Measurements from ENCODE around the gene NCOA3. TPM values are rescaled to one million over a fixed set of nuclear protein-coding genes. Genes with fewer than 3 reads are reported as not detected.

The NCOA3 gene
- total and polyA plus RNA-seq, 2 of the 8 experiments (the other 6 are each of a cell fraction or from before 2014, with no cell fraction given): 7.9 to 24.7 TPM

- no peak for TF ChIP-seq RAD21 (IDR thresholded peaks at IDR 0.05 in 1 of 2, conservative IDR thresholded peaks at IDR 0.05 in 1 of 2; ENCODE audit: low read depth in 2 of 2, low read length in 2 of 2)
These were observed 104.2 kb downstream of the NCOA3 start (continued) for GRCh38 chr20:47605673-47606413.
